ENCODE data around the gene SEZ6L2. TPM values are rescaled to one million over a fixed set of nuclear protein-coding genes. Genes with fewer than 3 reads are reported as not detected.

SEZ6L2 gene
- total and polyA plus RNA-seq, 2 experiments from 2014 or later, result 18.0 to 71.9 TPM

DNA sequence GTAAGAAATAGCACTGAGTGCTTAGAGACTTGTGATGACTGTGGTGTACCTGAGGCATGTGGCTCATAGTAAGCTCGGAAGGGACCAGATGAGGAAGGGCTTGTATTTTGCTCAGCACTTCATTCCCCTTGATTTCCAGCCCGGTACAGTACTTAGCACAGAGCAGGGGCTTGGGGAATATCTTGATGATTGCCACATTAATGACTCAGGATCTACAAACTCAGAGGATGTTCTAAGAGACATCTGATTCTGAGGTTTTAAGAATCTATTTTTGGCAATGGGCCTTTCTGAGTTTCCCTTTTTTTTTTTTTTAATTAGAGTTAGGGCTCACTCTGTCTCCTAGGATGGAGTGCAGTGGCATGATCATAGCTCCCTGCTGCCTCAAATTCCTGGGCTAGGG lies 10.0 kb upstream of the SEZ6L2 start (continued):
- TF ChIP-seq, protein P1, sequence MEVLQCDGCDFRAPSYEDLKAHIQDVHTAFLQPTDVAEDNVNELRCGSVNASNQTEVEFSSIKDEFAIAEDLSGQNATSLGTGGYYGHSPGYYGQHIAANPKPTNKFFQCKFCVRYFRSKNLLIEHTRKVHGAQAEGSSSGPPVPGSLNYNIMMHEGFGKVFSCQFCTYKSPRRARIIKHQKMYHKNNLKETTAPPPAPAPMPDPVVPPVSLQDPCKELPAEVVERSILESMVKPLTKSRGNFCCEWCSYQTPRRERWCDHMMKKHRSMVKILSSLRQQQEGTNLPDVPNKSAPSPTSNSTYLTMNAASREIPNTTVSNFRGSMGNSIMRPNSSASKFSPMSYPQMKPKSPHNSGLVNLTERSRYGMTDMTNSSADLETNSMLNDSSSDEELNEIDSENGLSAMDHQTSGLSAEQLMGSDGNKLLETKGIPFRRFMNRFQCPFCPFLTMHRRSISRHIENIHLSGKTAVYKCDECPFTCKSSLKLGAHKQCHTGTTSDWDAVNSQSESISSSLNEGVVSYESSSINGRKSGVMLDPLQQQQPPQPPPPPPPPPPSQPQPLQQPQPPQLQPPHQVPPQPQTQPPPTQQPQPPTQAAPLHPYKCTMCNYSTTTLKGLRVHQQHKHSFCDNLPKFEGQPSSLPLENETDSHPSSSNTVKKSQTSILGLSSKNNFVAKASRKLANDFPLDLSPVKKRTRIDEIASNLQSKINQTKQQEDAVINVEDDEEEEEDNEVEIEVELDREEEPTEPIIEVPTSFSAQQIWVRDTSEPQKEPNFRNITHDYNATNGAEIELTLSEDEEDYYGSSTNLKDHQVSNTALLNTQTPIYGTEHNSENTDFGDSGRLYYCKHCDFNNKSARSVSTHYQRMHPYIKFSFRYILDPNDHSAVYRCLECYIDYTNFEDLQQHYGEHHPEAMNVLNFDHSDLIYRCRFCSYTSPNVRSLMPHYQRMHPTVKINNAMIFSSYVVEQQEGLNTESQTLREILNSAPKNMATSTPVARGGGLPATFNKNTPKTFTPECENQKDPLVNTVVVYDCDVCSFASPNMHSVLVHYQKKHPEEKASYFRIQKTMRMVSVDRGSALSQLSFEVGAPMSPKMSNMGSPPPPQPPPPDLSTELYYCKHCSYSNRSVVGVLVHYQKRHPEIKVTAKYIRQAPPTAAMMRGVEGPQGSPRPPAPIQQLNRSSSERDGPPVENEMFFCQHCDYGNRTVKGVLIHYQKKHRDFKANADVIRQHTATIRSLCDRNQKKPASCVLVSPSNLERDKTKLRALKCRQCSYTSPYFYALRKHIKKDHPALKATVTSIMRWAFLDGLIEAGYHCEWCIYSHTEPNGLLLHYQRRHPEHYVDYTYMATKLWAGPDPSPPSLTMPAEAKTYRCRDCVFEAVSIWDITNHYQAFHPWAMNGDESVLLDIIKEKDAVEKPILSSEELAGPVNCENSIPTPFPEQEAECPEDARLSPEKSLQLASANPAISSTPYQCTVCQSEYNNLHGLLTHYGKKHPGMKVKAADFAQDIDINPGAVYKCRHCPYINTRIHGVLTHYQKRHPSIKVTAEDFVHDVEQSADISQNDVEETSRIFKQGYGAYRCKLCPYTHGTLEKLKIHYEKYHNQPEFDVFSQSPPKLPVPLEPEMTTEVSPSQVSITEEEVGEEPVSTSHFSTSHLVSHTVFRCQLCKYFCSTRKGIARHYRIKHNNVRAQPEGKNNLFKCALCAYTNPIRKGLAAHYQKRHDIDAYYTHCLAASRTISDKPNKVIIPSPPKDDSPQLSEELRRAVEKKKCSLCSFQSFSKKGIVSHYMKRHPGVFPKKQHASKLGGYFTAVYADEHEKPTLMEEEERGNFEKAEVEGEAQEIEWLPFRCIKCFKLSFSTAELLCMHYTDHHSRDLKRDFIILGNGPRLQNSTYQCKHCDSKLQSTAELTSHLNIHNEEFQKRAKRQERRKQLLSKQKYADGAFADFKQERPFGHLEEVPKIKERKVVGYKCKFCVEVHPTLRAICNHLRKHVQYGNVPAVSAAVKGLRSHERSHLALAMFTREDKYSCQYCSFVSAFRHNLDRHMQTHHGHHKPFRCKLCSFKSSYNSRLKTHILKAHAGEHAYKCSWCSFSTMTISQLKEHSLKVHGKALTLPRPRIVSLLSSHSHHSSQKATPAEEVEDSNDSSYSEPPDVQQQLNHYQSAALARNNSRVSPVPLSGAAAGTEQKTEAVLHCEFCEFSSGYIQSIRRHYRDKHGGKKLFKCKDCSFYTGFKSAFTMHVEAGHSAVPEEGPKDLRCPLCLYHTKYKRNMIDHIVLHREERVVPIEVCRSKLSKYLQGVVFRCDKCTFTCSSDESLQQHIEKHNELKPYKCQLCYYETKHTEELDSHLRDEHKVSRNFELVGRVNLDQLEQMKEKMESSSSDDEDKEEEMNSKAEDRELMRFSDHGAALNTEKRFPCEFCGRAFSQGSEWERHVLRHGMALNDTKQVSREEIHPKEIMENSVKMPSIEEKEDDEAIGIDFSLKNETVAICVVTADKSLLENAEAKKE (CRISPR knock-in tag; IDR thresholded peaks at IDR 0.05), result no peak
- TF ChIP-seq CREB1 (CRISPR knock-in tag; IDR thresholded peaks at IDR 0.05; ENCODE audit: low read depth), result no peak

DNA sequence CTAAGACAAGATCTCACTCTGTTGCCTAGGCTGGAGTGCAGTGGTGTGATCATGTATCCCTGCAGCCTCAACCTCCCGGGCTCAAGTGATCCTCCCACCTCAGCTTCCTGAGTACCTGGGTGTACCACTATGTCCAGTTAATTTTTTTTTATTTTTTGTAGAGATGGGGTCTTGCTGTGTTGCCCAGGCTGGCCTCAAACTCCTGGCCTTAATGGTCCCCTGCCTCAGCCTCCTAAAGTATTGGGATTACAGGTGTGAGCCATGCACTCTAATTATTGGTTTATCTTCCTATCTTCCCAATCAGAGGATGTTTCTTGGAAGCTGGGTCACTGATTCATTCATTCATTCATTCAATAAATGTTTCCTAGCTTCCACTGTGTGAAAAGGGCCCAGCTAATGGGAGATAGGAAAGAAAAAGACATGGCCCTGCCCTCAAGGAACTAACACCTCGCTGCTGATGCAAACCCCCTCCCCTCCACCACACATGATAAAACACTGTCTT lies 9.4 kb upstream of the SEZ6L2 start:
- Histone ChIP-seq H3K4me2 (no peak overlapping the region), H2AFZ (no peak overlapping the region), H4K20me1 (replicated peaks; ENCODE audit: insufficient read depth) (peaks cover 1% of the 10 kb centered on the region), H3K9me2 (ENCODE audit: insufficient read depth) (no peaks in the 10 kb centered on the region), H3K4me3 (no peak overlapping the region), H3F3A (replicated peaks; ENCODE audit: low read depth) (no peaks in the 10 kb centered on the region), H3K36me3 (ENCODE audit: insufficient read depth) (no peaks in the 10 kb centered on the region), H3K79me2 (replicated peaks; ENCODE audit: insufficient read depth) (no peaks in the 10 kb centered on the region), H3K27ac (ENCODE audit: low read depth) (no peak overlapping the region), H3K4me1 (ENCODE audit: insufficient read depth) (peaks cover 6% of the 10 kb centered on the region; the same call in 1 of the 2 replicates), H3K27me3 (ENCODE audit: insufficient read depth) (no peaks in the 10 kb centered on the region)
- no peak for DNase-seq (ENCODE audit: low spot score)
- Mint-ChIP-seq H3K36me3 (ENCODE audit: low read depth) (peaks cover 15% of the 10 kb centered on the region), H3K9me3 (no peaks in the 10 kb centered on the region), H3K27ac (no peak overlapping the region), H3K4me1 (peaks cover 12% of the 10 kb centered on the region), H3K4me3 (no peak overlapping the region), H3K27me3 (ENCODE audit: insufficient read depth, low read depth, poor library complexity) (peaks cover 12% of the 10 kb centered on the region)
- TF ChIP-seq CREB1 (CRISPR knock-in tag; IDR thresholded peaks at IDR 0.05; ENCODE audit: low read depth) (no peak), ZNF331 (CRISPR knock-in tag; IDR thresholded peaks at IDR 0.05; ENCODE audit: low read depth) (no peak), EZH2 (IDR thresholded peaks at IDR 0.05; ENCODE audit: low read depth, unreplicated experiment) (no peak), ZNF114 (CRISPR knock-in tag; IDR thresholded peaks at IDR 0.05) (no peak), POLR2AphosphoS5 (IDR thresholded peaks at IDR 0.05; ENCODE audit: low read depth) (no peak), STAT1 (IDR thresholded peaks at IDR 0.05; ENCODE audit: unreplicated experiment) (no peak)
- ATAC-seq, result no peak

Data from GM23338 (cell line).